ENCODE measurements around the gene KEAP1. TPM values are rescaled to one million over a fixed set of nuclear protein-coding genes. Genes with fewer than 3 reads are reported as not detected.

Gene KEAP1
- total and polyA plus RNA-seq, 2 donors (not counting 3 experiments of a cell fraction or from before 2014, with no cell fraction given) = 81.4 to 91.1 TPM

DNA sequence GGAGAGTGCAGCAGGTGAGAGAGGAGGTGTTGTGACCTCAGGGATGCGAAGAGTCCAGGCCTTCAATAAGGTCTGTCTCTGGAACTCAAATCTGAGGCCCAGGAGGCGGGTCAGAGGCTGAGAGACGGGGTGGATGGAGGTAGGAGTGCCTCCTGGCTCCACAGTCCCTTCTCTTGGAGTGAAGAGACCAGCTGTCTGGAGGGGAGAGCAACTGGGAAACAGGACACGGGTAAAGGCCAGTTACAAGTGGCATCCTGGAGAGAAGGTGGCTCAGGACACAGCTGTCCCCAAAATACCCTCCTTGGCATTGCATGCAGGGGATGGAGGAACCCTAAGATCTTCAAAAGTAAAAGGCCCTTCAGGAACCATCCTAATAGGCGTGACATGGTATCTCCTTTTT, 63.6 kb downstream of the KEAP1 start:
- ChIA-PET CTCF (interaction anchor here (1.3 kb wide), 1 partner anchor 51 kb away, joined by 3 read pairs; no protein-coding TSS in a partner anchor), POLR2A (interaction anchor here (0.6 kb wide), 2 partner anchors 72 to 103 kb away, joined by 3 to 10 read pairs; no protein-coding TSS in a partner anchor)
- Histone ChIP-seq H3K79me2 (ENCODE audit: control insufficient read depth, insufficient read depth, low read length) (no peaks in the 10 kb centered on the region), H3K4me3 (replicated peaks in 1 of 3; ENCODE audit: insufficient read depth in 1 of 3, low read depth in 1 of 3, low read length in 3 of 3) (no peak overlapping the region), H4K20me1 (replicated peaks; ENCODE audit: control insufficient read depth, extremely low read depth, insufficient read depth, low read length) (no peaks in the 10 kb centered on the region), H3K9me1 (replicated peaks; ENCODE audit: control insufficient read depth, extremely low read depth, insufficient read depth, low read length) (no peaks in the 10 kb centered on the region), H3K36me3 (ENCODE audit: control insufficient read depth in 2 of 2, extremely low read depth in 1 of 2, insufficient read depth in 2 of 2, low read length in 2 of 2) (no peaks in the 10 kb centered on the region), H3K9ac (replicated peaks; ENCODE audit: extremely low read depth, insufficient read depth, low read length) (no peak overlapping the region), H3K27me3 (ENCODE audit: control insufficient read depth in 2 of 2, insufficient read depth in 2 of 2, low read length in 2 of 2) (no peaks in the 10 kb centered on the region), H3K4me1 (ENCODE audit: control insufficient read depth, extremely low read depth, insufficient read depth, low read length) (no peaks in the 10 kb centered on the region), H2AFZ (ENCODE audit: low read depth, low read length) (no peak overlapping the region), H3K9me3 (replicated peaks; ENCODE audit: control insufficient read depth, insufficient read depth, low read length) (no peaks in the 10 kb centered on the region), H3K4me2 (ENCODE audit: insufficient read depth, low read length) (no peak overlapping the region), H3K27ac (ENCODE audit: insufficient read depth, low read depth, low read length) (no peak overlapping the region)
- TF ChIP-seq, protein P1, sequence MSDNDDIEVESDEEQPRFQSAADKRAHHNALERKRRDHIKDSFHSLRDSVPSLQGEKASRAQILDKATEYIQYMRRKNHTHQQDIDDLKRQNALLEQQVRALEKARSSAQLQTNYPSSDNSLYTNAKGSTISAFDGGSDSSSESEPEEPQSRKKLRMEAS (IDR thresholded peaks at IDR 0.05; ENCODE audit: insufficient read depth, insufficient read length) = no peak
- TF ChIP-seq EZH2 (IDR thresholded peaks at IDR 0.05; ENCODE audit: borderline replicate concordance, low read depth, low read length, severe bottlenecking) = no peak
- TF ChIP-seq JUN (IDR thresholded peaks at IDR 0.05; ENCODE audit: borderline replicate concordance, insufficient read depth, insufficient read length, low read depth) = no peak
- no peak for TF ChIP-seq GATA2 (IDR thresholded peaks at IDR 0.05; ENCODE audit: insufficient read depth, insufficient read length, low read depth, low read length)
- no peak for TF ChIP-seq POLR2AphosphoS5 (IDR thresholded peaks at IDR 0.05; ENCODE audit: insufficient read depth, low read depth, low read length)
- TF ChIP-seq, protein P2, sequence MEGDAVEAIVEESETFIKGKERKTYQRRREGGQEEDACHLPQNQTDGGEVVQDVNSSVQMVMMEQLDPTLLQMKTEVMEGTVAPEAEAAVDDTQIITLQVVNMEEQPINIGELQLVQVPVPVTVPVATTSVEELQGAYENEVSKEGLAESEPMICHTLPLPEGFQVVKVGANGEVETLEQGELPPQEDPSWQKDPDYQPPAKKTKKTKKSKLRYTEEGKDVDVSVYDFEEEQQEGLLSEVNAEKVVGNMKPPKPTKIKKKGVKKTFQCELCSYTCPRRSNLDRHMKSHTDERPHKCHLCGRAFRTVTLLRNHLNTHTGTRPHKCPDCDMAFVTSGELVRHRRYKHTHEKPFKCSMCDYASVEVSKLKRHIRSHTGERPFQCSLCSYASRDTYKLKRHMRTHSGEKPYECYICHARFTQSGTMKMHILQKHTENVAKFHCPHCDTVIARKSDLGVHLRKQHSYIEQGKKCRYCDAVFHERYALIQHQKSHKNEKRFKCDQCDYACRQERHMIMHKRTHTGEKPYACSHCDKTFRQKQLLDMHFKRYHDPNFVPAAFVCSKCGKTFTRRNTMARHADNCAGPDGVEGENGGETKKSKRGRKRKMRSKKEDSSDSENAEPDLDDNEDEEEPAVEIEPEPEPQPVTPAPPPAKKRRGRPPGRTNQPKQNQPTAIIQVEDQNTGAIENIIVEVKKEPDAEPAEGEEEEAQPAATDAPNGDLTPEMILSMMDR (IDR thresholded peaks at IDR 0.05; ENCODE audit: extremely low read depth in 1 of 2, insufficient read depth in 1 of 2, low read depth in 1 of 2, low read length in 2 of 2) = no peak
- TF ChIP-seq FOS (IDR thresholded peaks at IDR 0.05; ENCODE audit: borderline replicate concordance, insufficient read depth, low read length) = no peak
- TF ChIP-seq MYC (IDR thresholded peaks at IDR 0.05; ENCODE audit: low read depth, low read length) = no peak
- TF ChIP-seq POLR2A (IDR thresholded peaks at IDR 0.05; ENCODE audit: low read depth, low read length) = no peak
- FAIRE-seq = no peak
- intact Hi-C loops (cut with micrococcal nuclease) (loop anchor here (5.0 kb wide), 1 partner anchor 37 kb away; the partner anchor contains the start of gene CDC37), dilution Hi-C loops (cut with MboI; ENCODE audit: extremely low pct_ligation_motif_present, low sequenced_read_pairs) (no loop called here)
- no TSS peak for BruUV-seq (replicated peaks)
- DNase-seq (ENCODE audit: low read depth, low spot score) = no peak

MicroRNAs encoded within 50 kb of the gene (microRNA counts, 767-probe panel; counts per million panel counts)
- microRNA hsa-miR-1238 = 723 counts per million, percentile 96 among the panel's probes with 10 or more counts

Small RNA genes lying within 50 kb of the gene (microRNA-seq; reads per million reads assigned to microRNA genes)
- not detected for gene MIR1238 (ENCODE audit: borderline number of aligned reads, borderline replicate concordance)

Small RNA genes lying within 50 kb of the gene (small RNA-seq; reads per million reads assigned to genes)
- not detected for gene MIR1238 (ENCODE audit: insufficient read depth, insufficient read length, low read depth, low replicate concordance)
- gene RNU7-140P (ENCODE audit: insufficient read depth, insufficient read length, low read depth, low replicate concordance) = not detected

Other genes with a start within 250 kb of the KEAP1 start
- 7.1 and 20.5 TPM in 2 replicates for gene ICAM1, start 232.2 kb downstream of the KEAP1 start, total RNA-seq
- gene ICAM1, start 232.2 kb downstream of the KEAP1 start, polyA plus RNA-seq = 30.4 and 38.0 TPM in 2 replicates
- gene ICAM4, start 216.4 kb downstream of the KEAP1 start, total RNA-seq = 0.49 TPM in 1 of 2 replicates, not detected in the other
- gene ICAM4, start 216.4 kb downstream of the KEAP1 start, polyA plus RNA-seq = 0.41 and 0.44 TPM in 2 replicates
- 0.40 TPM in 1 of 2 replicates, not detected in the other for gene ICAM5, start 213.4 kb downstream of the KEAP1 start, total RNA-seq
- 0.03 and 0.10 TPM in 2 replicates for gene ICAM5, start 213.4 kb downstream of the KEAP1 start, polyA plus RNA-seq
- gene ZGLP1, start 193.5 kb downstream of the KEAP1 start, total RNA-seq = 2.9 and 5.3 TPM in 2 replicates
- gene ZGLP1, start 193.5 kb downstream of the KEAP1 start, polyA plus RNA-seq = 1.6 and 2.3 TPM in 2 replicates
- 20.5 and 22.4 TPM in 2 replicates for gene FDX2, start 187.3 kb downstream of the KEAP1 start, total RNA-seq
- gene FDX2, start 187.3 kb downstream of the KEAP1 start, polyA plus RNA-seq = 59.8 and 61.6 TPM in 2 replicates
- 47.6 and 55.1 TPM in 2 replicates for gene RAVER1, start 169.8 kb downstream of the KEAP1 start, total RNA-seq
- gene RAVER1, start 169.8 kb downstream of the KEAP1 start, polyA plus RNA-seq = 5.1 and 5.2 TPM in 2 replicates
- 11.4 and 11.6 TPM in 2 replicates for gene ICAM3, start 163.7 kb downstream of the KEAP1 start, total RNA-seq
- gene ICAM3, start 163.7 kb downstream of the KEAP1 start, polyA plus RNA-seq = 6.7 and 8.7 TPM in 2 replicates
- 138 and 142 TPM in 2 replicates for gene TYK2, start 122.8 kb downstream of the KEAP1 start, total RNA-seq
- gene TYK2, start 122.8 kb downstream of the KEAP1 start, polyA plus RNA-seq = 92.9 and 93.7 TPM in 2 replicates
- gene CDC37, start 99.8 kb downstream of the KEAP1 start, total RNA-seq = 275 and 300 TPM in 2 replicates
- gene CDC37, start 99.8 kb downstream of the KEAP1 start, polyA plus RNA-seq = 366 and 372 TPM in 2 replicates
- gene PDE4A, start 82.8 kb downstream of the KEAP1 start, total RNA-seq = 9.9 and 10.0 TPM in 2 replicates
- gene PDE4A, start 82.8 kb downstream of the KEAP1 start, polyA plus RNA-seq = 3.7 and 3.8 TPM in 2 replicates
- gene S1PR5, start 14.1 kb upstream of the KEAP1 start, total RNA-seq = not detected in 2 replicates
- not detected in 2 replicates for gene S1PR5, start 14.1 kb upstream of the KEAP1 start, polyA plus RNA-seq
- 19.8 and 21.8 TPM in 2 replicates for gene ATG4D, start 40.5 kb upstream of the KEAP1 start, total RNA-seq
- 24.9 and 29.6 TPM in 2 replicates for gene ATG4D, start 40.5 kb upstream of the KEAP1 start, polyA plus RNA-seq
- 23.1 and 25.7 TPM in 2 replicates for gene KRI1, start 62.7 kb upstream of the KEAP1 start, total RNA-seq
- gene KRI1, start 62.7 kb upstream of the KEAP1 start, polyA plus RNA-seq = 5.9 and 6.7 TPM in 2 replicates
- gene CDKN2D, start 65.6 kb upstream of the KEAP1 start, total RNA-seq = 5.0 and 5.9 TPM in 2 replicates
- gene CDKN2D, start 65.6 kb upstream of the KEAP1 start, polyA plus RNA-seq = 9.2 and 9.8 TPM in 2 replicates
- gene AP1M2, start 84.0 kb upstream of the KEAP1 start, total RNA-seq = not detected in 2 replicates
- gene AP1M2, start 84.0 kb upstream of the KEAP1 start, polyA plus RNA-seq = 0.19 TPM in 1 of 2 replicates, not detected in the other
- gene SLC44A2, start 122.2 kb upstream of the KEAP1 start, total RNA-seq = 130 and 136 TPM in 2 replicates
- 94.2 and 97.7 TPM in 2 replicates for gene SLC44A2, start 122.2 kb upstream of the KEAP1 start, polyA plus RNA-seq
- 425 and 459 TPM in 2 replicates for gene ILF3, start 151.0 kb upstream of the KEAP1 start, total RNA-seq
- gene ILF3, start 151.0 kb upstream of the KEAP1 start, polyA plus RNA-seq = 186 and 187 TPM in 2 replicates
- 38.2 and 41.7 TPM in 2 replicates for gene QTRT1, start 198.1 kb upstream of the KEAP1 start, total RNA-seq
- gene QTRT1, start 198.1 kb upstream of the KEAP1 start, polyA plus RNA-seq = 61.0 and 64.9 TPM in 2 replicates
- 164 and 175 TPM in 2 replicates for gene DNM2, start 214.7 kb upstream of the KEAP1 start, total RNA-seq
- 81.8 and 89.9 TPM in 2 replicates for gene DNM2, start 214.7 kb upstream of the KEAP1 start, polyA plus RNA-seq

Measured in endothelial cell of umbilical vein (primary cell).